GM19455 (cell line): Measurements from ENCODE around the gene CSAD.
A peak's percentile ranks its signal among the peaks of the same experiment; 100 is the strongest.
"Not testable (repeated sequence)": the region's sequence is repeated elsewhere in the genome, so short reads cannot be mapped to it uniquely, and the experiment has no call there.

Experiments used
- ATAC-seq: cut with Tn5 transposase; IDR thresholded peaks from one replicate; pipeline ENCODE4 v1.9.1; 2021; ENCODE audit not compliant: unreplicated experiment

CSAD gene

GRCh38 chr12:53180931-53181645 lies 363 bp upstream of the CSAD start:
- ATAC-seq: peak; percentile 53

- peak; percentile 5 for ATAC-seq
Measured at GRCh38 chr12:53179687-53180219, 972 bp downstream of the CSAD start.

GRCh38 chr12:53178803-53179202 lies 1.9 kb downstream of the CSAD start:
- not testable (repeated sequence) for ATAC-seq

GRCh38 chr12:53177447-53177846 lies 3.3 kb downstream of the CSAD start:
- ATAC-seq: not testable (repeated sequence)

GRCh38 chr12:53176750-53177149 lies 4.0 kb downstream of the CSAD start:
- ATAC-seq: no peak

GRCh38 chr12:53174881-53175491 lies 5.7 kb downstream of the CSAD start:
- ATAC-seq: no peak

GRCh38 chr12:53173085-53173715 lies 7.5 kb downstream of the CSAD start:
- ATAC-seq: no peak

GRCh38 chr12:53172352-53172751 lies 8.4 kb downstream of the CSAD start:
- no peak for ATAC-seq

- ATAC-seq: no peak
Measured at GRCh38 chr12:53171725-53172329, 8.9 kb downstream of the CSAD start.

GRCh38 chr12:53170876-53171724 lies 9.6 kb downstream of the CSAD start:
- no peak for ATAC-seq

GRCh38 chr12:53170215-53170614 lies 10.5 kb downstream of the CSAD start:
- ATAC-seq: no peak

GRCh38 chr12:53169644-53170043 lies 11.1 kb downstream of the CSAD start:
- ATAC-seq: no peak

- no peak for ATAC-seq
Measured at GRCh38 chr12:53166837-53167236, 13.9 kb downstream of the CSAD start.

GRCh38 chr12:53163008-53163407 lies 17.7 kb downstream of the CSAD start:
- not testable (repeated sequence) for ATAC-seq

GRCh38 chr12:53161119-53161911 lies 19.4 kb downstream of the CSAD start:
- ATAC-seq: no peak

GRCh38 chr12:53160673-53161072 lies 20.1 kb downstream of the CSAD start:
- ATAC-seq: no peak

- ATAC-seq: no peak
Measured at GRCh38 chr12:53160000-53160399, 20.7 kb downstream of the CSAD start.

- peak; percentile 83 for ATAC-seq
Measured at GRCh38 chr12:53159195-53159839, 21.4 kb downstream of the CSAD start.

- no peak for ATAC-seq
Measured at GRCh38 chr12:53152390-53152789, 28.3 kb downstream of the CSAD start.
